ENCODE measurements around the gene PTX4. TPM values are rescaled to one million over a fixed set of nuclear protein-coding genes. Genes with fewer than 3 reads are reported as not detected.

Gene PTX4
- polyA plus RNA-seq, 3 donors, result 0.19 TPM; not detected in 2

DNA sequence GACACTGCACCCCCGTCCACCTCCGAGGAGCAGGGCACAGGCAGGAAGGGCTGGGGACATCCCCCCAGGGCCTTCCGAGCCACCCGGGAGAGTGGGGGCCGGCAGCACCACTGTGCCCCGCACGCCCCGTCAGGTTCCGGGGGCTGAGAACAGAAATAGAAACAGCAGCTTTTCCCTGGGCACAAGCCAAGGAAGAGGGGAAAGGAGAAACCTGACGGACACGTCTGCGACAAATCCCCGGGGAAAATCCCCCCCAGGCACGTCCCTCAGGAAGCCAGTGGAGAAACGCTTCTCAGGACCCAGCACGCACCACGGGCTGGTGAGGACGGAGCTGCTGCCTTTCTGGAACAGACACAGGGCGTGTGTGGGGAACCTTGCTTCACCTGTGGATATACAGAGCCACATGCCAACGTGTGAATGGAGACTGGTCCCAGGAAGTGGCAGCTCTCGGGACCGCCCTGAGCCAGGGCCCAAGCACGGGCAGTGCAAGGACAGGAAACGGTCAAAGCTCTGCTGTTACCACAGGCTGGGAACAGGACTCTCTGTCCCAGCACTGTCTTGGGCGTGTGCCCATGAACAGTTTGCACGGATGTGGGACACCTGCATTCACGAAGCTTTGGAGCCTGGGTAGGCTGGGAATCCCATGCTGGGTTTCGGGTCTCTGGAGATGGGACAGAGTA is 43.5 kb upstream of the PTX4 start:
- Histone ChIP-seq H3K79me2 (ENCODE audit: insufficient read depth, low read length) (no peaks in the 10 kb centered on the region), H4K20me1 (ENCODE audit: insufficient read depth, low read length) (no peaks in the 10 kb centered on the region), H3K36me3 (replicated peaks in 1 of 2; ENCODE audit: control insufficient read depth in 1 of 2, insufficient read depth in 2 of 2, low read length in 2 of 2) (no peaks in the 10 kb centered on the region), H3K9ac (ENCODE audit: insufficient read depth, low read length, poor library complexity, severe bottlenecking) (no peak overlapping the region), H3K9me3 (replicated peaks in 1 of 2; ENCODE audit: control insufficient read depth in 1 of 2, insufficient read depth in 1 of 2, low read length in 2 of 2) (no peaks in the 10 kb centered on the region), H2AFZ (ENCODE audit: insufficient read depth, low read depth, low read length, poor library complexity, severe bottlenecking) (no peak overlapping the region), H3K27ac (ENCODE audit: low read depth in 1 of 2, low read length in 2 of 2) (no peak overlapping the region), H3K4me1 (ENCODE audit: control insufficient read depth in 1 of 2, insufficient read depth in 2 of 2, low read length in 2 of 2) (peaks cover 15 to 16% of the 10 kb centered on the region in 2 donors), H3K4me2 (replicated peaks; ENCODE audit: extremely low read depth, low read length, poor library complexity, severe bottlenecking) (no peak overlapping the region), H3K4me3 (replicated peaks in 1 of 3; ENCODE audit: low read depth in 2 of 3, low read length in 3 of 3) (no peak overlapping the region), H3K27me3 (ENCODE audit: control insufficient read depth in 2 of 2, insufficient read depth in 2 of 2, low read length in 2 of 2) (peaks cover 0 to 43% of the 10 kb centered on the region in 2 donors)
- H3K4me1 Mint-ChIP-seq, result peaks cover 12% of the 10 kb centered on the region
- peaks cover 37 to 51% (median 40%) of the 10 kb centered on the region in 3 donors for H3K27me3 Mint-ChIP-seq (ENCODE audit: low read depth in 3 of 3)
- H3K27ac Mint-ChIP-seq, result no peak overlapping the region
- peaks cover 0 to 10% (median 0%) of the 10 kb centered on the region in 7 donors for H3K9me3 Mint-ChIP-seq
- TF ChIP-seq, protein P1, sequence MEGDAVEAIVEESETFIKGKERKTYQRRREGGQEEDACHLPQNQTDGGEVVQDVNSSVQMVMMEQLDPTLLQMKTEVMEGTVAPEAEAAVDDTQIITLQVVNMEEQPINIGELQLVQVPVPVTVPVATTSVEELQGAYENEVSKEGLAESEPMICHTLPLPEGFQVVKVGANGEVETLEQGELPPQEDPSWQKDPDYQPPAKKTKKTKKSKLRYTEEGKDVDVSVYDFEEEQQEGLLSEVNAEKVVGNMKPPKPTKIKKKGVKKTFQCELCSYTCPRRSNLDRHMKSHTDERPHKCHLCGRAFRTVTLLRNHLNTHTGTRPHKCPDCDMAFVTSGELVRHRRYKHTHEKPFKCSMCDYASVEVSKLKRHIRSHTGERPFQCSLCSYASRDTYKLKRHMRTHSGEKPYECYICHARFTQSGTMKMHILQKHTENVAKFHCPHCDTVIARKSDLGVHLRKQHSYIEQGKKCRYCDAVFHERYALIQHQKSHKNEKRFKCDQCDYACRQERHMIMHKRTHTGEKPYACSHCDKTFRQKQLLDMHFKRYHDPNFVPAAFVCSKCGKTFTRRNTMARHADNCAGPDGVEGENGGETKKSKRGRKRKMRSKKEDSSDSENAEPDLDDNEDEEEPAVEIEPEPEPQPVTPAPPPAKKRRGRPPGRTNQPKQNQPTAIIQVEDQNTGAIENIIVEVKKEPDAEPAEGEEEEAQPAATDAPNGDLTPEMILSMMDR (IDR thresholded peaks at IDR 0.05), result no peak
- intact Hi-C loops (cut with micrococcal nuclease), result no loop called here
- DNase-seq, result no peak
- H3K4me3 Mint-ChIP-seq, result no peak overlapping the region
- WGBS (ENCODE audit: insufficient coverage), result 86% methylated on average over 25 of the region's 28 CpGs
- H3K36me3 Mint-ChIP-seq, result peaks cover 6 to 7% of the 10 kb centered on the region in 2 donors

DNA sequence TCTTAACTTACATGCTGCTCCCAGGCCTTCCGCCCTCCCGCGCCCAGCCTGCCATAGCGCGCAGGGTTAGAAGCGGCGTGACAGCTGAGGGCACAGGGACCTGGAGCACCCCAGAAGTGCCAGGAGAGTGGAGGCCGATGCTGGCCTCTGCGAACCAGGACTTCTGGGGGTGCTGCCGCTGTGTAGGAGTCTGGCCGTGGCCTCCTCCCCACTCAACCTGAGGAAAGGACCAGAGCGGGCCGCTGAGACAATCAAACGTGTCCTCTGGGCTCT is 42.8 kb upstream of the PTX4 start:
- Mint-ChIP-seq H3K4me1 (peaks cover 12% of the 10 kb centered on the region), H3K27me3 (ENCODE audit: low read depth in 3 of 3) (peaks cover 38 to 45% (median 39%) of the 10 kb centered on the region in 3 donors), H3K9me3 (peaks cover 0 to 10% (median 0%) of the 10 kb centered on the region in 7 donors), H3K4me3 (no peak overlapping the region), H3K36me3 (peaks cover under 1 to 3% of the 10 kb centered on the region in 2 donors), H3K27ac (no peak overlapping the region)
- Histone ChIP-seq H3K27ac (ENCODE audit: low read depth in 1 of 2, low read length in 2 of 2) (no peak overlapping the region), H3K36me3 (replicated peaks in 1 of 2; ENCODE audit: control insufficient read depth in 1 of 2, insufficient read depth in 2 of 2, low read length in 2 of 2) (no peaks in the 10 kb centered on the region), H3K9me3 (replicated peaks in 1 of 2; ENCODE audit: control insufficient read depth in 1 of 2, insufficient read depth in 1 of 2, low read length in 2 of 2) (no peaks in the 10 kb centered on the region), H3K4me2 (replicated peaks; ENCODE audit: extremely low read depth, low read length, poor library complexity, severe bottlenecking) (no peak overlapping the region), H4K20me1 (ENCODE audit: insufficient read depth, low read length) (no peaks in the 10 kb centered on the region), H3K27me3 (ENCODE audit: control insufficient read depth in 2 of 2, insufficient read depth in 2 of 2, low read length in 2 of 2) (peaks cover 0 to 39% of the 10 kb centered on the region in 2 donors), H2AFZ (ENCODE audit: insufficient read depth, low read depth, low read length, poor library complexity, severe bottlenecking) (no peak overlapping the region), H3K79me2 (ENCODE audit: insufficient read depth, low read length) (no peaks in the 10 kb centered on the region), H3K4me1 (ENCODE audit: control insufficient read depth in 1 of 2, insufficient read depth in 2 of 2, low read length in 2 of 2) (peaks cover 15 to 16% of the 10 kb centered on the region in 2 donors), H3K4me3 (replicated peaks in 1 of 3; ENCODE audit: low read depth in 2 of 3, low read length in 3 of 3) (no peak overlapping the region), H3K9ac (ENCODE audit: insufficient read depth, low read length, poor library complexity, severe bottlenecking) (no peak overlapping the region)
- 96% methylated on average over 12 of the region's 14 CpGs for WGBS (ENCODE audit: insufficient coverage)
- intact Hi-C loops (cut with micrococcal nuclease), result no loop called here
- DNase-seq, result no peak
- TF ChIP-seq, protein P1 (IDR thresholded peaks at IDR 0.05), result no peak

All from CD14-positive monocyte (primary cell).